ENCODE measurements around the gene KCP.

DNA sequence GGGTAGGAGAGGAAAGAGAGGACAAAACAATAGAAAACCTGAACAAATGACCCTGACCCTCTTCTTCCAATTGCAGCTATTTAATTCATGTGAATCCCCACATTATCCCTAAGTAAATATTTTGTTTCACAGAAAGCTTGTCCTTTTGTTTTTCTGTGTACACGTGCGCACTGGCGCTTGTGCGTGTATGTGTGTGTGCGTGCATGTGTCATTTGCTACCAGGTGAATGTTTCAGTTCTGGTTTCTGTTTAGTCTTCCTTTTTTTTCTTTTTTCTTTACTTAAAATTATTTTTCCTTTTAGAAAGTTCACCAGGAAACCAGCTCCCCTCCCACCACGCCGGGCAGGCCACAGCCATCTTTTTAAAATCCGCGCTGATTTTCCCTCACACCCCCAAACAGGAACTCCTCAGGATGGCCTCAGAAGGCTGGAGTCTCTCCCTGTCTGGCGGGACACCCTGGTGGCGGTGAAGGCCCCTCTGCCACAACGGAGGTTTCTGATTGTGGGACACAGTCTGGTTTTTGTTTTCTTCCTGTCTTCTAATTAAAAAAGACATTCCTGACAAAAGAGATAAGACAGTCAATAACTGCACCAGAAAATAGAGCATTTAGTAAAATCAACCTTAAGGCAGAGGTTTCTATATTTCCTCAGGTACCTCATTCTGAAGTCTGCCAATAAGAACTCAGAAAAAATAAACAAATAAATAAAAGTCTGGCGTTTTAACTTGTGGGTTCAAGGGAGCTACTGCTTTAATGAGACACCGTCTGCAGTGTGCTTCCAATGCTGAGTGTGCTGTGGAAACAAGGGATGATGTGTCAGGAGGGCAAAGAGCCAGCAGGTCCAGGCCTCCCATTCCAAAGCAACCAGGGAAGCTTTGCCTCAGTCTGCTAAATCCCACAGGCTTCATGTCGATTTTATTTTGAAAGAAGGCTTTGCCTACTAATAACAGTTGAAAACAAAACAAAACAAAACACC, 44.6 kb upstream of the KCP start:
- TF ChIP-seq EP300 (IDR thresholded peaks at IDR 0.05; ENCODE audit: borderline replicate concordance): no peak
- no peak for TF ChIP-seq TEAD4 (IDR thresholded peaks at IDR 0.05)
- TF ChIP-seq TAF1 (IDR thresholded peaks at IDR 0.05; ENCODE audit: low read depth): no peak
- no peak for TF ChIP-seq RAD21 (IDR thresholded peaks at IDR 0.05; ENCODE audit: low read depth)
- TF ChIP-seq, protein P1, sequence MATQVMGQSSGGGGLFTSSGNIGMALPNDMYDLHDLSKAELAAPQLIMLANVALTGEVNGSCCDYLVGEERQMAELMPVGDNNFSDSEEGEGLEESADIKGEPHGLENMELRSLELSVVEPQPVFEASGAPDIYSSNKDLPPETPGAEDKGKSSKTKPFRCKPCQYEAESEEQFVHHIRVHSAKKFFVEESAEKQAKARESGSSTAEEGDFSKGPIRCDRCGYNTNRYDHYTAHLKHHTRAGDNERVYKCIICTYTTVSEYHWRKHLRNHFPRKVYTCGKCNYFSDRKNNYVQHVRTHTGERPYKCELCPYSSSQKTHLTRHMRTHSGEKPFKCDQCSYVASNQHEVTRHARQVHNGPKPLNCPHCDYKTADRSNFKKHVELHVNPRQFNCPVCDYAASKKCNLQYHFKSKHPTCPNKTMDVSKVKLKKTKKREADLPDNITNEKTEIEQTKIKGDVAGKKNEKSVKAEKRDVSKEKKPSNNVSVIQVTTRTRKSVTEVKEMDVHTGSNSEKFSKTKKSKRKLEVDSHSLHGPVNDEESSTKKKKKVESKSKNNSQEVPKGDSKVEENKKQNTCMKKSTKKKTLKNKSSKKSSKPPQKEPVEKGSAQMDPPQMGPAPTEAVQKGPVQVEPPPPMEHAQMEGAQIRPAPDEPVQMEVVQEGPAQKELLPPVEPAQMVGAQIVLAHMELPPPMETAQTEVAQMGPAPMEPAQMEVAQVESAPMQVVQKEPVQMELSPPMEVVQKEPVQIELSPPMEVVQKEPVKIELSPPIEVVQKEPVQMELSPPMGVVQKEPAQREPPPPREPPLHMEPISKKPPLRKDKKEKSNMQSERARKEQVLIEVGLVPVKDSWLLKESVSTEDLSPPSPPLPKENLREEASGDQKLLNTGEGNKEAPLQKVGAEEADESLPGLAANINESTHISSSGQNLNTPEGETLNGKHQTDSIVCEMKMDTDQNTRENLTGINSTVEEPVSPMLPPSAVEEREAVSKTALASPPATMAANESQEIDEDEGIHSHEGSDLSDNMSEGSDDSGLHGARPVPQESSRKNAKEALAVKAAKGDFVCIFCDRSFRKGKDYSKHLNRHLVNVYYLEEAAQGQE (IDR thresholded peaks at IDR 0.05; ENCODE audit: low read depth): no peak
- no peak for TF ChIP-seq NFIC (IDR thresholded peaks at IDR 0.05)
- TF ChIP-seq CREB1 (IDR thresholded peaks at IDR 0.05; ENCODE audit: low read depth): no peak
